ENCODE measurements around the gene PHYKPL.
"Not testable (repeated sequence)": the region's sequence is repeated elsewhere in the genome, so short reads cannot be mapped to it uniquely, and the experiment has no call there.

Gene PHYKPL

GRCh38 chr5:178238711-178239592, 6.3 kb upstream of the PHYKPL start:
- ATAC-seq: peak in 1 of 2 donors; percentile 19

GRCh38 chr5:178238313-178238635, 5.7 kb upstream of the PHYKPL start:
- no peak for ATAC-seq

- no peak for ATAC-seq
Observed at GRCh38 chr5:178237431-178238312, 5.1 kb upstream of the PHYKPL start.

GRCh38 chr5:178236679-178237078, 4.1 kb upstream of the PHYKPL start:
- ATAC-seq: no peak

GRCh38 chr5:178236126-178236525, 3.5 kb upstream of the PHYKPL start:
- no peak for ATAC-seq

GRCh38 chr5:178235588-178235974, 3.0 kb upstream of the PHYKPL start:
- ATAC-seq: no peak

- peak in 1 of 2 donors; percentile 10 for ATAC-seq
Observed at GRCh38 chr5:178234750-178235587, 2.4 kb upstream of the PHYKPL start.

- no peak for ATAC-seq
Observed at GRCh38 chr5:178234121-178234749, 1.6 kb upstream of the PHYKPL start.

GRCh38 chr5:178232920-178233429, 373 bp upstream of the PHYKPL start:
- no peak for ATAC-seq

GRCh38 chr5:178231539-178232123, 971 bp downstream of the PHYKPL start:
- peak in 1 of 2 donors; percentile 1 for ATAC-seq

- no peak for ATAC-seq
Observed at GRCh38 chr5:178230879-178231538, 1.6 kb downstream of the PHYKPL start.

- no peak for ATAC-seq
Observed at GRCh38 chr5:178229861-178230260, 2.7 kb downstream of the PHYKPL start.

GRCh38 chr5:178229111-178229510, 3.5 kb downstream of the PHYKPL start:
- not testable (repeated sequence) for ATAC-seq

GRCh38 chr5:178228609-178229008, 4.0 kb downstream of the PHYKPL start:
- ATAC-seq: no peak

- no peak for ATAC-seq
Observed at GRCh38 chr5:178227929-178228328, 4.7 kb downstream of the PHYKPL start.

- ATAC-seq: no peak
Observed at GRCh38 chr5:178227138-178227659, 5.4 kb downstream of the PHYKPL start.

GRCh38 chr5:178225174-178225573, 7.4 kb downstream of the PHYKPL start:
- no peak for ATAC-seq

GRCh38 chr5:178224403-178224802, 8.2 kb downstream of the PHYKPL start:
- no peak for ATAC-seq

- no peak for ATAC-seq
Observed at GRCh38 chr5:178223828-178224335, 8.7 kb downstream of the PHYKPL start.

GRCh38 chr5:178223196-178223773, 9.3 kb downstream of the PHYKPL start:
- ATAC-seq: no peak
